NCI-H128 (cell line): Measurements from ENCODE around the gene NUDT4.
A peak's percentile ranks its signal among the peaks of the same experiment; 100 is the strongest.
"Not testable (repeated sequence)": the region's sequence is repeated elsewhere in the genome, so short reads cannot be mapped to it uniquely, and the experiment has no call there.

Source experiments
- DNase-seq: peaks from one replicate; lab custom pipeline; 2025; ENCODE audit not compliant: unreplicated experiment; lab: John Stamatoyannopoulos, UW

Gene NUDT4

GRCh38 chr12:93426412-93426805, 48.7 kb downstream of the NUDT4 start:
- DNase-seq, result no peak

DNA sequence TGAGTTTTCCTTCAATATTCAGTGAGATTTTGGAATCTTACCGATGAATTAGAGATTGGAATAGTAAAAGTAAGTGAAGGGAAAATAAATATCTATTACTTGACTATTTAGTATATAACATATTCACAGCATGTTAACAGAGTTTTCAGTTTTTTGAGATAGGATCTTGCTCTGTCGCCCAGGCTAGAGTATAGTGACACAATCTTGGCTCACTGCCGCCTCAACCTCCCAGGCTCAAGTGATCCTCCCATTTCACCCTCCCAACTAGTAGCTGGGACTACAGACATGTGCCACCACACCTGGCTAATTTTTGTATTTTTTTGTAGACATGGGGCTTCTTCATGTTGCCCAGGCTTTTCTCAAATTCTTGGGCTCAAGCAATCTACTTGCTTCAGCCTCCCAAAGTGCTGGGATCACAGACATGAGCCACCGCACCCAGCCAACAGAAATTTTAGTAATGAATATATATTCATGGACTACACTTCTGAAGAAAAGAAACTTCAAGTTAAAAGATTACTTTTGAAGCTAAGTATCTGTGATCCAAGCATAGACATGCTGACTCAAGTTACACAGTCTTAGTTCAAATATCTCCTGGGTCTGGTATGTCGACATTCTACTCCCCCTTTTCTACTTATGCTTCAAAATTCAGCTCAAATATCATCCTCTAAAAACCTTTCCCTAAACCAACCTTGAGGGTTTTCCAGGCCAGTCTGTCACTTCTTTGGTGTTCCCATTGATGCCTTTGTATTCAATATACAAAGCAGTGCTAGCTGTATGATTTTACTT, 50.2 kb downstream of the NUDT4 start:
- no peak for DNase-seq

GRCh38 chr12:93429448-93429847, 51.7 kb downstream of the NUDT4 start:
- DNase-seq, result no peak

GRCh38 chr12:93429852-93430251, 52.1 kb downstream of the NUDT4 start:
- no peak for DNase-seq

- no peak for DNase-seq
These were observed 52.6 kb downstream of the NUDT4 start for GRCh38 chr12:93430280-93430679.

DNA sequence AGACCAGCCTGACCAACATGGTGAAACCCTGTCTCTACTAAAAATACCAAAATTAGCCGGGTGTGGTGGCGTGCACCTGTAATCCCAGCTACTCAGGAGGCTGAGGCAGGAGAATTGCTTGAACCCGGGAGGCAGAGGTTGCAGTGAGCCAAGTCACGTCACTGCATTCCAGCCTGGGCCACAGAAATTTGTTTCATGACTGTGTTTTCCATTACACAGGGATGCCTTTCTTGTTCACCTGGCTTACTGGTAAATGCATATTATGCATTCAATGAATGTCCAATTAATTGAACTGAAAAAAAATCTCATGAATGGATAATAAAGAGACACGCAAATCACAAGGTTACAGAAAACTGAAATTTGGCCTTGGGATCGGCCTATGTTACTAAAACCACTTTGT, 54.3 kb downstream of the NUDT4 start:
- not testable (repeated sequence) for DNase-seq

DNA sequence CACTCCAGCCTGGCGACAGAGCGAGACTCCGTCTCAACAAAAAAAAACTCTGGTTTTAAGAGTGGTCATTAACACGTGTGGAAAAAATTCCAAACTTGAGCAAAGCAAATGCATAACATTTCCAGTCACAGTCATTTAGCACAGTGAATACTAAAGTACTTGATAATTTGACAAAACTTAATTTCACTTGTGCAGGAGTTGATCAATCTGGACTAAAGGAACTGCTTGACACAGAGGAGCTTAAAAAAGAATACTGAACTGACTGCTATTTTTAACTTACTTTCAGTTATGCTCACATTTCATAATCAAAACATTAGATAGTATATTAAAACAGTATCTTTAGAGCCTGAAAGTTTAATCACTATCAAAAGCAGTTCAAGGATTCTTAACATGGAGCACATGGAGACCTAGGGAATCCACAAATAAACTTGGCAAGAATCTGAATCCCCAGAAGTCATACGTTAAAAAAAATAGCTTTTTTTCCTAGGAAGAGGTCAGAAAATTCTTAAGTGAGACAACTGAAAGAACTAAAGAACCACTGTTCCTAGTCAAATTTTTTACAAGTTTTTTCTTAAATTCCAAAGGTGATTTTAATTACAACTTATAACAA, 56.6 kb downstream of the NUDT4 start:
- DNase-seq, result no peak

DNA sequence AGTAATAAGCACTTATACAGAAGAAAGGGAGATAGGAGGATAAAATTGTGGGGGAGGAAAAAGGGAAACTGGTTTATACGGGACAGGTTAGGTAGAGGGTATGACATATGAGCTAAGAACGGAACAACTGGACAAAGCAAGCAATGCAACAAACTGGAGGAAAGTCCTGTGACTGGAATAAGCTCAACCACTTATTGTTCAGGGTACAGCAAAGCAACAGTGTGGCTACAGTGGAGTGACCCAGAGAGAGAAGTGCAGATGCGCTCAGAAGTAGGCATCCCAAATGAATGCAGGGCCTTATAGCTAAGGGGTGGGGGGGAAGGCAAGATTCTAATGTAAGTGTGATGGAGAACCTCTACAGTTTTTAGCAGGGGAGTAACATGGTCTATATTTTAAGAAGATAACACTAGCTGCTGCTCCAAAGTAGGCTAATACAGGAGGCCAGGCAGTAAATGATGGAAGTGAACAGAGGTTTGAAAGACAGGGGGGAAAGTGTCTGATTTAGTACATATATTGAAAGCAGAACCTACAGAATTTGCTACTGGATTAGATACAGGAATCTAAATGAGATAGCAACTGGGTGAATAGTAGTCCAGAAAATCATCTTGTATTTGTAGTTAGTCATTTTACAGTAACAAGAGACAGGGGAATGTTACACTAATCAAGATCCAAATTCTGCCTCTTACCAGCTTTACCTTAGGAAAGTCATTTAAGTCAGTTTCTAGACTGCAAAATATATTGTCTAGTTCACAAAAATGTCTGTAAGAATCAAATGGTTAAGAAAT, 60.7 kb downstream of the NUDT4 start:
- no peak for DNase-seq

DNA sequence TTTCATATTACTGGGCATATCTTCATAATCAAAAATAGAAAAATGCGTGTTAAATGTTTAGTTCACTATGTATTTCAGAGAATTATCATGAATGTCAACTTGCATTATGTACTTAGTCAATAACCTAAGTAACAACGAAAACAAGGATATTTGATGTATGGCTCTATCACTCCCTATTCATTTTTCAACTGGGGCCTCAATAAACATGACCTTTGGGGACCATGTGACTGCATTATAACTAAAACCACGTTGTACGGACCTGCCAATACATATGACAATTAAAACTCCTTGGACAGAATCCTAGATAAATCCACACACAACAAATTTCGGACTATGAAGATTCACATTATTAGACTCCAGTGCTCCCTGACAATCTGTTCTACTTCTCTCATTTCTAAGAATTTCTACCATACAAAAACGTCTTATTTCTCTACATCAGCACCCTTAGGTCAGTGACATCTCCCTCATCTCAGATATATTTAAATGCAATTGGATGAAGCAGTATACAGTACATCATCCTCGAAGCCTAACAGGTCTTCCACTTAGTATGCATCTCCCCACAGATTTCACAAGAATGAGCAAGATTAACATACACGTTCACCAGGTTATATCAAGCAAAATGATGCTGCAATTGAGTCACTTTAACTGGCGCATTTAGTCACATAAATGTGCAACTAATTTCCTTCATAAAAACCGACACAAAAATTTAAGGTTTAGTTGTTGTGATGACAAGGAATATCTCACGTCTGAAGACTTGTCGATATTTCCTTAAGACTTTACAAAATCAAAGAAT, 62.5 kb downstream of the NUDT4 start:
- no peak for DNase-seq

GRCh38 chr12:93441081-93441616, 63.4 kb downstream of the NUDT4 start:
- no peak for DNase-seq

- DNase-seq, result peak; percentile 86
These were observed 64.1 kb downstream of the NUDT4 start, which contains the start of gene UBE2N for GRCh38 chr12:93441617-93442410. UBE2N (minus strand) TSS chr12:93441947; CDS start chr12:93441884, 63 bp downstream.

GRCh38 chr12:93442411-93443340, 65.0 kb downstream of the NUDT4 start:
- DNase-seq, result no peak

DNA sequence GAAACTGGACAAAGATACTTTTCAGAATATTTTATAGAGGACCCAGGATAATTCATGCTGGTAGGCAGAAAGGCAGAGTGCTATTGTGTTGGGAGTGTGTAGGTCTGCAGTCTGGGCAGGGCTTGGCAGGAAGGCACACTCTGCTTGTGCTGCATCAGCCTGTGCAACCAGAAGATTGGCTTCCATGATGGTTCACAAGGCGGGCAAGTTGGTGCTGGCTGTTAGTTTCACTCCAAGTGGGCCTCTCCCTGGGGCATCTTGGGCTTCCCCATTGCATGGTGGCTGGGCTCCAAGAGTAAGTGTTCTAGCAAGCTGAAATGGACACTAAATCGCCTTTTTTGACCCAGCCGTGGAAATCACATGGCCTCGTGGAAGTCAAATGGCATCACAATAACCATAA, 65.9 kb downstream of the NUDT4 start:
- no peak for DNase-seq

GRCh38 chr12:93447555-93448290, 70.0 kb downstream of the NUDT4 start:
- DNase-seq, result peak; percentile 51

DNA sequence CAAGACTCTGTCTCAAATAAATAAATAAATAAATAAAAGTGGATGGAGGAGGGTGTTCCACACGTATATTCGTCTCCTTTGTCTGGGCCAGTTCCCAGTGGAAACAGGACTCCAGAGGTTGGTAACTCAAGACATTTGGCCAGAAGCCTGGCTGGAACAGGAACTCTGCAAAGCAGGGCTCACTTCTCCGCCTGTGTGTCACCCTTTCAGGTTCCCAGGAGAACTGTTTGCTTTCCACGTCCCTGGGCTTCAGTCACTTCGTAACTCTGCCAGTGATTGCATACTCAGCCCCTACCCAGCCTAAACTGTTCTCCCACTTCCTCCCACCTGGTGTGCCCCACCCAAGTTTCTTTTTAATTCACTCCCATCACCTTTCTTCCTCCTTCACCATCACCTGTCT, 71.1 kb downstream of the NUDT4 start:
- DNase-seq, result no peak

DNA sequence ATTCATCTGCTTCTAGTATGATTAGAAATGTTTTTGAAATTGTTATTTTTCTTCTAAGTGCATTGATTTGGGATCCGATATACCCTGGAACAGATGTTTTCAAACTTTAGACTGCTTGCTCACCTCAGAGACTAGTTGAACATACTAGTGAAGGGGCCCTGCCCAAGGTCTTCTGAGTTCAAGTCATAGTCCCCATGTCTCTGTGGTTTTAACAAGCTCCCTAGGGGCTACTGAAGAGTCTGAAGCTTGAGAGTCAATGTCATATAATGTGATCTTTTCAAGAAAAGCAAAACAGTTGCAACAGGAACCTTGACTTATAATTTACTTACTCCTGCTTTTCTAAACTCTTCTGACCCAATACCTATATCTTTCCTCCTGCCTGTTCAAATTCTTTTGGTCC, 71.6 kb downstream of the NUDT4 start:
- DNase-seq, result no peak

- no peak for DNase-seq
These were observed 73.9 kb downstream of the NUDT4 start for GRCh38 chr12:93451423-93452158.

- no peak for DNase-seq
These were observed 75.9 kb downstream of the NUDT4 start for GRCh38 chr12:93453633-93454032.
